GM23338 (cell line): Measurements from ENCODE around the gene PHAF1.

Experiments used
- CREB1 ChIP-seq: fragments of 250-450 bp; sonication (Bioruptor Pico); IDR thresholded peaks from 2 replicates; pipeline ENCODE4 v1.5.0; 2020; ENCODE audit warnings: low read depth, mild to moderate bottlenecking, moderate library complexity
- CTCF ChIP-seq, 2 experiments: fragments of 200-600 bp in 1 of 2; sonication (generic) in 1 of 2; conservative IDR thresholded peaks; 2 replicates each; pipeline versions ENCODE4 v1.5.1 to v1.6.1; 2016 to 2017; ENCODE audit warnings: antibody characterized with exemption in 2 of 2, low read depth in 2 of 2, mild to moderate bottlenecking in 2 of 2, moderate library complexity in 1 of 2
- ETS1 ChIP-seq: IDR thresholded peaks from 2 replicates; pipeline ENCODE4 v1.6.1; 2016; ENCODE audit warnings: antibody characterized with exemption
- EZH2 ChIP-seq: fragments of 200-600 bp; sonication (generic); IDR thresholded peaks from one replicate; pipeline ENCODE4 v1.8.0; 2017; ENCODE audit warnings: antibody characterized with exemption, mild to moderate bottlenecking, low read depth; ENCODE audit not compliant: unreplicated experiment
- EZH2phosphoT487 ChIP-seq: fragments of 200-600 bp; sonication (generic); IDR thresholded peaks from one replicate; pipeline ENCODE4 v1.8.1; 2018; ENCODE audit warnings: antibody characterized with exemption; ENCODE audit not compliant: unreplicated experiment
- JUNB ChIP-seq: IDR thresholded peaks from one replicate; pipeline ENCODE4 v1.6.1; 2016; ENCODE audit warnings: antibody characterized with exemption; ENCODE audit not compliant: unreplicated experiment
- NANOG ChIP-seq: IDR thresholded peaks from 2 replicates; pipeline ENCODE4 v1.6.1; 2016; ENCODE audit warnings: antibody characterized with exemption, borderline replicate concordance
- POLR2AphosphoS5 ChIP-seq: IDR thresholded peaks from 2 replicates; pipeline ENCODE4 v1.6.1; 2016; ENCODE audit warnings: antibody characterized with exemption, low read depth
- STAT1 ChIP-seq: IDR thresholded peaks from one replicate; pipeline ENCODE4 v1.6.1; 2016; ENCODE audit warnings: antibody characterized with exemption; ENCODE audit not compliant: unreplicated experiment
- ZNF114 ChIP-seq: fragments of 250-450 bp; sonication (Bioruptor Pico); IDR thresholded peaks from 2 replicates; pipeline ENCODE4 v1.5.0; 2020; ENCODE audit warnings: mild to moderate bottlenecking, moderate library complexity
- ZNF331 ChIP-seq: fragments of 250-450 bp; sonication (Bioruptor Pico); IDR thresholded peaks from 2 replicates; pipeline ENCODE4 v1.5.0; 2020; ENCODE audit warnings: low read depth, mild to moderate bottlenecking, moderate library complexity
- TF ChIP-seq, protein P1 (sequence below): IDR thresholded peaks from one replicate; pipeline ENCODE4 v1.6.1; 2018; ENCODE audit warnings: antibody characterized with exemption; ENCODE audit not compliant: unreplicated experiment
- TF ChIP-seq, protein P2 (sequence below): fragments of 250-450 bp; sonication (Bioruptor Pico); IDR thresholded peaks from 2 replicates; pipeline ENCODE4 v1.5.0; 2020; ENCODE audit warnings: mild to moderate bottlenecking, moderate library complexity

GRCh38 chr16:67191411-67191994 lies 81.8 kb downstream of the PHAF1 start:
- TF ChIP-seq EZH2phosphoT487 = no peak
- TF ChIP-seq CTCF (conservative IDR thresholded peaks at IDR 0.05; ENCODE audit: low read depth in 2 of 2) = no peak
- no peak for TF ChIP-seq POLR2AphosphoS5
- TF ChIP-seq EZH2 = no peak
- TF ChIP-seq, protein P1, sequence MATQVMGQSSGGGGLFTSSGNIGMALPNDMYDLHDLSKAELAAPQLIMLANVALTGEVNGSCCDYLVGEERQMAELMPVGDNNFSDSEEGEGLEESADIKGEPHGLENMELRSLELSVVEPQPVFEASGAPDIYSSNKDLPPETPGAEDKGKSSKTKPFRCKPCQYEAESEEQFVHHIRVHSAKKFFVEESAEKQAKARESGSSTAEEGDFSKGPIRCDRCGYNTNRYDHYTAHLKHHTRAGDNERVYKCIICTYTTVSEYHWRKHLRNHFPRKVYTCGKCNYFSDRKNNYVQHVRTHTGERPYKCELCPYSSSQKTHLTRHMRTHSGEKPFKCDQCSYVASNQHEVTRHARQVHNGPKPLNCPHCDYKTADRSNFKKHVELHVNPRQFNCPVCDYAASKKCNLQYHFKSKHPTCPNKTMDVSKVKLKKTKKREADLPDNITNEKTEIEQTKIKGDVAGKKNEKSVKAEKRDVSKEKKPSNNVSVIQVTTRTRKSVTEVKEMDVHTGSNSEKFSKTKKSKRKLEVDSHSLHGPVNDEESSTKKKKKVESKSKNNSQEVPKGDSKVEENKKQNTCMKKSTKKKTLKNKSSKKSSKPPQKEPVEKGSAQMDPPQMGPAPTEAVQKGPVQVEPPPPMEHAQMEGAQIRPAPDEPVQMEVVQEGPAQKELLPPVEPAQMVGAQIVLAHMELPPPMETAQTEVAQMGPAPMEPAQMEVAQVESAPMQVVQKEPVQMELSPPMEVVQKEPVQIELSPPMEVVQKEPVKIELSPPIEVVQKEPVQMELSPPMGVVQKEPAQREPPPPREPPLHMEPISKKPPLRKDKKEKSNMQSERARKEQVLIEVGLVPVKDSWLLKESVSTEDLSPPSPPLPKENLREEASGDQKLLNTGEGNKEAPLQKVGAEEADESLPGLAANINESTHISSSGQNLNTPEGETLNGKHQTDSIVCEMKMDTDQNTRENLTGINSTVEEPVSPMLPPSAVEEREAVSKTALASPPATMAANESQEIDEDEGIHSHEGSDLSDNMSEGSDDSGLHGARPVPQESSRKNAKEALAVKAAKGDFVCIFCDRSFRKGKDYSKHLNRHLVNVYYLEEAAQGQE = no peak
- TF ChIP-seq CREB1 (CRISPR knock-in tag) = no peak
- TF ChIP-seq ETS1 = no peak
- TF ChIP-seq JUNB = no peak
- TF ChIP-seq ZNF331 (CRISPR knock-in tag) = no peak
- TF ChIP-seq, protein P2, sequence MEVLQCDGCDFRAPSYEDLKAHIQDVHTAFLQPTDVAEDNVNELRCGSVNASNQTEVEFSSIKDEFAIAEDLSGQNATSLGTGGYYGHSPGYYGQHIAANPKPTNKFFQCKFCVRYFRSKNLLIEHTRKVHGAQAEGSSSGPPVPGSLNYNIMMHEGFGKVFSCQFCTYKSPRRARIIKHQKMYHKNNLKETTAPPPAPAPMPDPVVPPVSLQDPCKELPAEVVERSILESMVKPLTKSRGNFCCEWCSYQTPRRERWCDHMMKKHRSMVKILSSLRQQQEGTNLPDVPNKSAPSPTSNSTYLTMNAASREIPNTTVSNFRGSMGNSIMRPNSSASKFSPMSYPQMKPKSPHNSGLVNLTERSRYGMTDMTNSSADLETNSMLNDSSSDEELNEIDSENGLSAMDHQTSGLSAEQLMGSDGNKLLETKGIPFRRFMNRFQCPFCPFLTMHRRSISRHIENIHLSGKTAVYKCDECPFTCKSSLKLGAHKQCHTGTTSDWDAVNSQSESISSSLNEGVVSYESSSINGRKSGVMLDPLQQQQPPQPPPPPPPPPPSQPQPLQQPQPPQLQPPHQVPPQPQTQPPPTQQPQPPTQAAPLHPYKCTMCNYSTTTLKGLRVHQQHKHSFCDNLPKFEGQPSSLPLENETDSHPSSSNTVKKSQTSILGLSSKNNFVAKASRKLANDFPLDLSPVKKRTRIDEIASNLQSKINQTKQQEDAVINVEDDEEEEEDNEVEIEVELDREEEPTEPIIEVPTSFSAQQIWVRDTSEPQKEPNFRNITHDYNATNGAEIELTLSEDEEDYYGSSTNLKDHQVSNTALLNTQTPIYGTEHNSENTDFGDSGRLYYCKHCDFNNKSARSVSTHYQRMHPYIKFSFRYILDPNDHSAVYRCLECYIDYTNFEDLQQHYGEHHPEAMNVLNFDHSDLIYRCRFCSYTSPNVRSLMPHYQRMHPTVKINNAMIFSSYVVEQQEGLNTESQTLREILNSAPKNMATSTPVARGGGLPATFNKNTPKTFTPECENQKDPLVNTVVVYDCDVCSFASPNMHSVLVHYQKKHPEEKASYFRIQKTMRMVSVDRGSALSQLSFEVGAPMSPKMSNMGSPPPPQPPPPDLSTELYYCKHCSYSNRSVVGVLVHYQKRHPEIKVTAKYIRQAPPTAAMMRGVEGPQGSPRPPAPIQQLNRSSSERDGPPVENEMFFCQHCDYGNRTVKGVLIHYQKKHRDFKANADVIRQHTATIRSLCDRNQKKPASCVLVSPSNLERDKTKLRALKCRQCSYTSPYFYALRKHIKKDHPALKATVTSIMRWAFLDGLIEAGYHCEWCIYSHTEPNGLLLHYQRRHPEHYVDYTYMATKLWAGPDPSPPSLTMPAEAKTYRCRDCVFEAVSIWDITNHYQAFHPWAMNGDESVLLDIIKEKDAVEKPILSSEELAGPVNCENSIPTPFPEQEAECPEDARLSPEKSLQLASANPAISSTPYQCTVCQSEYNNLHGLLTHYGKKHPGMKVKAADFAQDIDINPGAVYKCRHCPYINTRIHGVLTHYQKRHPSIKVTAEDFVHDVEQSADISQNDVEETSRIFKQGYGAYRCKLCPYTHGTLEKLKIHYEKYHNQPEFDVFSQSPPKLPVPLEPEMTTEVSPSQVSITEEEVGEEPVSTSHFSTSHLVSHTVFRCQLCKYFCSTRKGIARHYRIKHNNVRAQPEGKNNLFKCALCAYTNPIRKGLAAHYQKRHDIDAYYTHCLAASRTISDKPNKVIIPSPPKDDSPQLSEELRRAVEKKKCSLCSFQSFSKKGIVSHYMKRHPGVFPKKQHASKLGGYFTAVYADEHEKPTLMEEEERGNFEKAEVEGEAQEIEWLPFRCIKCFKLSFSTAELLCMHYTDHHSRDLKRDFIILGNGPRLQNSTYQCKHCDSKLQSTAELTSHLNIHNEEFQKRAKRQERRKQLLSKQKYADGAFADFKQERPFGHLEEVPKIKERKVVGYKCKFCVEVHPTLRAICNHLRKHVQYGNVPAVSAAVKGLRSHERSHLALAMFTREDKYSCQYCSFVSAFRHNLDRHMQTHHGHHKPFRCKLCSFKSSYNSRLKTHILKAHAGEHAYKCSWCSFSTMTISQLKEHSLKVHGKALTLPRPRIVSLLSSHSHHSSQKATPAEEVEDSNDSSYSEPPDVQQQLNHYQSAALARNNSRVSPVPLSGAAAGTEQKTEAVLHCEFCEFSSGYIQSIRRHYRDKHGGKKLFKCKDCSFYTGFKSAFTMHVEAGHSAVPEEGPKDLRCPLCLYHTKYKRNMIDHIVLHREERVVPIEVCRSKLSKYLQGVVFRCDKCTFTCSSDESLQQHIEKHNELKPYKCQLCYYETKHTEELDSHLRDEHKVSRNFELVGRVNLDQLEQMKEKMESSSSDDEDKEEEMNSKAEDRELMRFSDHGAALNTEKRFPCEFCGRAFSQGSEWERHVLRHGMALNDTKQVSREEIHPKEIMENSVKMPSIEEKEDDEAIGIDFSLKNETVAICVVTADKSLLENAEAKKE (CRISPR knock-in tag) = no peak
- TF ChIP-seq STAT1 = no peak
- TF ChIP-seq NANOG = no peak
- TF ChIP-seq ZNF114 (CRISPR knock-in tag) = no peak
